T-helper 1 cell treated with Interleukin-12 subunit alpha and Interleukin-12 subunit beta and Interleukin-4 antibody, amounts not matched to agents 30 μg/mL and 1 μg/mL, for 36 hours (primary cell): ENCODE data around the gene EIPR1.

Experiments used
- H3K27ac Mint-ChIP-seq: one replicate; pipeline ENCODE4 v1.8.0; 2021; ENCODE audit warnings: mild to moderate bottlenecking, mixed read lengths
- H3K27me3 Mint-ChIP-seq: one replicate; pipeline ENCODE4 v1.8.0; 2021; ENCODE audit warnings: low read depth, mixed read lengths
- H3K36me3 Mint-ChIP-seq: one replicate; pipeline ENCODE4 v1.8.0; 2021; ENCODE audit warnings: low read depth, mixed read lengths
- H3K4me1 Mint-ChIP-seq: one replicate; pipeline ENCODE4 v1.8.0; 2021; ENCODE audit warnings: low read depth, mixed read lengths
- H3K4me3 Mint-ChIP-seq: one replicate; pipeline ENCODE4 v1.8.0; 2021; ENCODE audit warnings: mild to moderate bottlenecking, moderate library complexity, mixed read lengths
- H3K9me3 Mint-ChIP-seq: one replicate; pipeline ENCODE4 v1.8.0; 2021; ENCODE audit warnings: mixed read lengths

EIPR1 gene

GRCh38 chr2:3377612-3378432, at the start of gene EIPR1:
Gene EIPR1 (minus strand): TSS chr2:3377818. CDS start chr2:3377689, 129 bp downstream.
- Mint-ChIP-seq H3K36me3 (peaks cover 18% of the 10 kb centered on the region), H3K27me3 (no peaks in the 10 kb centered on the region), H3K27ac (peak within 1 kb of the TSS; percentile 98), H3K4me3 (peak within 1 kb of the TSS; percentile 94), H3K4me1 (peaks cover 32% of the 10 kb centered on the region), H3K9me3 (no peaks in the 10 kb centered on the region)

DNA sequence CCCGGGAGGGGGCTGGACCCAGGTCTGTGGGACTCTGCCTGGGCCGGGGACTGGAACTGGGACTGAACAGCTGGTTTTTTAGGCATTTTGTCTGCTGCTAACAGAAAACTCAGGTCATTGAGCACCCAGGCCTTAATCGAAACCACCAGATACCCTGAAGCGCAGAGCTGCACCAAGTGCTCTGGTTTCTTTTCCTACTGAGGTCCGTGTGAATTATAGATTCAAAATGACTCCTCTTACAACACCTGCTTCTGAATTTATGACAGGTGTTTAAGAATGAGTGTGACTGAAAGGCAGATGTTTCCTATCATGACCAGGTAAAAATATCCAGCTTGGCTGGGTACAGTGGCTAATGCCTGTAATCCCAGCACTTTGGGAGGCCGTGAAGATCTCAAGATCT, 49.7 kb upstream of the EIPR1 start:
- H3K27me3 Mint-ChIP-seq, result no peaks in the 10 kb centered on the region
- no peaks in the 10 kb centered on the region for H3K9me3 Mint-ChIP-seq
- H3K4me1 Mint-ChIP-seq, result peaks cover 4% of the 10 kb centered on the region
- peaks cover 45% of the 10 kb centered on the region for H3K36me3 Mint-ChIP-seq
- H3K27ac Mint-ChIP-seq, result no peak overlapping the region
- no peak overlapping the region for H3K4me3 Mint-ChIP-seq

GRCh38 chr2:3426615-3427014, 49.0 kb upstream of the EIPR1 start:
- H3K4me1 Mint-ChIP-seq, result peaks cover 4% of the 10 kb centered on the region
- H3K27me3 Mint-ChIP-seq, result no peaks in the 10 kb centered on the region
- H3K36me3 Mint-ChIP-seq, result peaks cover 42% of the 10 kb centered on the region
- H3K9me3 Mint-ChIP-seq, result no peaks in the 10 kb centered on the region
- H3K27ac Mint-ChIP-seq, result no peak overlapping the region
- H3K4me3 Mint-ChIP-seq, result no peak overlapping the region

DNA sequence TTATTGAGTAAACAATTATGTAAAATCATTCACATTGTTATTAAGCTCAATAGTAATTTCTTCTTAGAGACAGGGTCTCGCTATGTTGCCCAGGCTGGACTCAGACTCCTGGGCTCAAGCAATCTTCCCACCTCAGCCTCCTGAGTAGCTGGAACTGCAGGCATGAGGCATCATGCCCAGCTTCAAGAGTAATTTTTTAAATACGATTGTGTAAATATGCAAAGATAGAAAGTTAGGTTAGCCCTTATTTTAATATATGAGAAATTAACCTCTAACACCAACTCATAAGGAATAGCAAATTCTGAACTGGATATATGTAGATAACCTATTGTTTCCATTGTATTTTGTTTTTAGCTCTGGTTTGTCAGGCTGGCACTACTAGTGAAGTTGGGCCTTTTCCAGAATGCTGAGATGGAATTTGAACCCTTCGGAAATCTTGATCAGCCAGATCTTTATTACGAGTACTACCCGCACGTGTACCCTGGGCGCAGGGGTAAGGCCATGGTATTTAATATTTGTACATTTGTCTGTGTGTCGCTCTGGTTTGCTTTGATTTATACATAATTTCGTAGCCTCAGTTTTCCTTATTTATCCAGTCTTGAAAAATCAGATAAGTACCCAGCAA, 46.7 kb upstream of the EIPR1 start:
- Mint-ChIP-seq H3K4me3 (no peak overlapping the region), H3K27ac (no peak overlapping the region), H3K36me3 (peaks cover 37% of the 10 kb centered on the region), H3K9me3 (no peaks in the 10 kb centered on the region), H3K4me1 (peaks cover 4% of the 10 kb centered on the region), H3K27me3 (no peaks in the 10 kb centered on the region)

DNA sequence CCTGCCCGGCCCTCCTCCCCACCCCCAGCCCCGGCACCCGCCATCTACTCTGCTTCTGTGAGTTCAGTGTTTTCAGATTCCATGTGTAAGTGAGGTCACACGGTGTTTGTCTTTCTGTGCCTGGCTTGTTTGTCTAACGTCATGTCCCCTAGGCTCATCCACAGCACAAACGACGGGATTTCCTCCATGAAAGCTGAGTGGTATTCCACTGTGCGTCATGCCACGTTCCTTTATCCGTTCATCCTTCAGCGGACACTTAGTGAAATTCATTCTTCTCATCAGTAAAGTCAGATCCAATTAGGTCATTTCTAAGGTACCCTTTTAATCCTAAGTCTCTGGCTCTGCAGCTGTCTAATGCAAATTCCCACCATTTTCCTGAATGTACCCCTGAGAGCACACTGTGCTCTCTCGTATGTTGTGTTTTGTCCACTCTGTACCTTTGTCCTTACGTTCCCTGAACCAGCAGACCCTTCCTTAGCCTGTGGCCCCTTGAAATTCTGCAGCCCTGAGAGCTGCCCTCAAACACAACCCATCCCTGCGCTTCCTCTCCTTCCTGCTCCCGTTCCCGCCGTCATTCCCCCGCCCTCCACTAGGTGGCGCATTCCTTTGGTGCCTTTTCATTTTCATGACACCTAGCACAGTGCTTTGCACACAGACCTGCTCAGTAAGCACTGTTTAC, 46.0 kb upstream of the EIPR1 start:
- no peaks in the 10 kb centered on the region for H3K9me3 Mint-ChIP-seq

GRCh38 chr2:3422161-3422779, 44.7 kb upstream of the EIPR1 start:
- Mint-ChIP-seq H3K27me3 (no peaks in the 10 kb centered on the region), H3K36me3 (peaks cover 35% of the 10 kb centered on the region), H3K27ac (no peak overlapping the region), H3K9me3 (no peaks in the 10 kb centered on the region), H3K4me3 (no peak overlapping the region), H3K4me1 (peaks cover 3% of the 10 kb centered on the region)

More for the DNA sequence above, 46.0 kb upstream of the EIPR1 start:
- H3K36me3 Mint-ChIP-seq, result peaks cover 37% of the 10 kb centered on the region
- peak overlapping the region; percentile 5 for H3K27ac Mint-ChIP-seq
- H3K4me1 Mint-ChIP-seq, result peaks cover 3% of the 10 kb centered on the region
- H3K27me3 Mint-ChIP-seq, result no peaks in the 10 kb centered on the region
- H3K4me3 Mint-ChIP-seq, result no peak overlapping the region

DNA sequence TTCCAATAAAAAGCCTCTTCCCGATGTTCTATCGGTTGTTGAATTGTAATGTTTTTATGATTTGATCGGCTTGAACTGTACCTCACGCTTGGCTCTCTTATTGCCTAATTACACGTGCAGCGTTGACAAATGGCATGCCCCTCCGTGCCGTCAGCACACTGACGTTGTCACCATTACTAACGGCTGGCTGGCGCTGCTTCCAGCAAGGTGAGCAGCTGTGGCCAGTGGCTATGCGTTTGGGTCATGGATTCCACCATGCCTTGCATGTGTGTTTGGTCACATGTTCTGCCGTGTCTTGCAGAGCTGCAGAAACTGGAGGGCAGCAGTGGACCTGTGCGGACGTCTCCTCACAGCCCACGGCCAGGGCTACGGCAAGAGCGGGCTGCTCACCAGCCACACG, 44.0 kb upstream of the EIPR1 start:
- Mint-ChIP-seq H3K36me3 (peaks cover 32% of the 10 kb centered on the region), H3K9me3 (no peaks in the 10 kb centered on the region), H3K27me3 (no peaks in the 10 kb centered on the region), H3K4me1 (peaks cover 5% of the 10 kb centered on the region), H3K4me3 (no peak overlapping the region), H3K27ac (no peak overlapping the region)

GRCh38 chr2:3420769-3421397, 43.3 kb upstream of the EIPR1 start:
- Mint-ChIP-seq H3K4me3 (no peak overlapping the region), H3K4me1 (peaks cover 5% of the 10 kb centered on the region), H3K27ac (no peak overlapping the region), H3K36me3 (peaks cover 32% of the 10 kb centered on the region), H3K9me3 (no peaks in the 10 kb centered on the region), H3K27me3 (no peaks in the 10 kb centered on the region)

DNA sequence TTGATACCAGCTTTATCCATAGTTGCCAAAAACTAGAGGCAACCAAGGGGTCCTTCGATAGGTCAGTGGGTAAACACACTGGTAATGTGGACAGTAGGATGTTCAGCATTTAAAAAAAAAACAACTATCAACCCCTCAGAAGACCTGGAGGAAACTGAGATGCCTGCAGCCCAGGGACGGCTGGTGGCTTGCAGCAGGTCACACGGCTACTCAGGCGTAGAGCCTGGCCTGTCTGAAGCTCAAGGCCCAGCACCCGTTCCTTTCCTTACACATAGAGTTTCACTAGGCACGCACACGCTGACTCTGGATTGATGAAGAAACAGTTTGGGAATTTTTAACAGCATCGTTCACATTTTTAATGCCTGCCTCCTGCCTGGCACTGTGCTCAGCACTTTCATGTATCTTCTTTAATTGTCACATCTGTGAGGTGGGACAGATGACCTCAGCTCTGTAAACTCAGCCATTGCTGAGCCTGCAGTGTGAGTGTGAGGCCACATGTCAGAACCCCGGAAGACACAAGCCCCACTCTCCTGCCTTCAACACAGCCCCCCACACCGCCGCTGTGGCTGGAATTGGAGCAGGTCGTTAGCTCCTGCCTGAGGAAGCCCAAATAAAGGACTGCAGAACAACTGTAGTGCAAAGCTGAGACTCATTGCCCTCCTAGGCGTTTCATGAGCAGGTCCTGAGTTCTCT, 42.6 kb upstream of the EIPR1 start:
- Mint-ChIP-seq H3K4me3 (no peak overlapping the region), H3K9me3 (no peaks in the 10 kb centered on the region), H3K4me1 (peaks cover 5% of the 10 kb centered on the region), H3K27me3 (no peaks in the 10 kb centered on the region), H3K27ac (no peak overlapping the region), H3K36me3 (peaks cover 29% of the 10 kb centered on the region)

DNA sequence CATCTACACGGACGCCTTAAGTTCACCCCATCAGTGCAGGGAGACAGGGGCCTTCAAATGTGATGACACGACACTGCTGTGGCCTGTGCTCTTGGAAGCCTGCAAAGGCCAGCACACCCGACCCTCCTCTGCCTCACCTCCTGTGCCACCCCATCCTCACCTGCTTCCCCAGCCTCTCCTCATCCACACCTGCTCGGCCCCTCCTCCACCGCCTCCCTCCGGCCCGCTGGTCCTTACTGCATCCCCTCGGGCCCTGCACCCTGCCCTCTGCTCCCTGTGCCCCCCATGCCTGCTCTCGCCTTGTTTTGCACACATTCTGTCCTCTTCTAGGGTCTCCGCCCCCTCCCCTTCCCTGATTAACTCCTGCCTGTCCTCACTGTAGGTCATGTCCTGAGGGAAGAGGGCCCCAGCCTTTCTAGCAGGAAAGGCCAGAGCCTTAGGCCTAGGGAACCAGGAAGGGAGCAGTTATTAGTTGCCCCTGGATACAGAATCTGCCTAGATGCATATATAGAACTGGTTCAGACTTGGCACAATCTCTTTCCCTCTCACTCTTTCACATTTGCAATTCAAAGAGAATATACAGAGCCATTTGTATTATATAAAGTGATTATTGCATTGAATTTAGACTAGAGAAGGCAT, 41.3 kb upstream of the EIPR1 start:
- H3K27ac Mint-ChIP-seq, result no peak overlapping the region
- peaks cover 3% of the 10 kb centered on the region for H3K4me1 Mint-ChIP-seq
- no peaks in the 10 kb centered on the region for H3K9me3 Mint-ChIP-seq
- H3K4me3 Mint-ChIP-seq, result no peak overlapping the region
- peaks cover 18% of the 10 kb centered on the region for H3K36me3 Mint-ChIP-seq
- no peaks in the 10 kb centered on the region for H3K27me3 Mint-ChIP-seq

DNA sequence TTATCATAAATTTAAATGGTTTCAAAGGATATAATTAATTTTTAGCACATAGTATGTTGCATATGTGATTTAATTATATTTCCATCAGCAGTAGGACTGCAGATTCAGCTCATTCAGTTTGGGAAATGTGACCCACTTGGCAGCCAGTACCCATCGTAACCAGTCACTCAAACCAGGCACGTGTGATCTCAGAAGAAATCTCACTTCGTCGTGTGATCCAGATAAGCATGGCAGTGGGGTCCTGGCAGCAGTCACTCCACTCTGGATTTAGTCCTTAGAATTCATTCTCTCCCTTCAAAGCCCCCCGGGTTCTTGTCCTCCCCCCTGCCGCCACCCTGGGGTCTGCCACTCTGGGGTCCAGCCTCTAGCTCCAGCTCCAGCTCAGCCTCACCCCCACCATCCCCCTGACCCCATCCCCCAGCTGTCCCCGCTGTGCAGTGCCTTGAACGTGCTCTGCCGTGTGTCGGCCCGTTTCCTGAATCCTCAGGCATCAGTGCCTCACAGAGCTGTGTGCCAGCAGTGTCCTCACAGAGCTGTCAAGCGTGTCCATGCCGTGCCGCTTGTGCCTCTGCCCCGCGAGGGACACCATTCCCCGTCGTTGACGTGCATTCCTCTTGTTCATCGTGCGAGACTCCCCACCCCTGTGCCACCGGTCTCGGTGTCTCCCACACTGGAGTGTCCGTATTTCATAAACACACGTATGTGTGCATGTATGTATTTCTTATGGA, 36.7 kb upstream of the EIPR1 start:
- H3K9me3 Mint-ChIP-seq, result no peaks in the 10 kb centered on the region
- H3K4me3 Mint-ChIP-seq, result no peak overlapping the region
- H3K36me3 Mint-ChIP-seq, result peaks cover 5% of the 10 kb centered on the region
- H3K27ac Mint-ChIP-seq, result no peak overlapping the region
- H3K27me3 Mint-ChIP-seq, result no peaks in the 10 kb centered on the region
- peaks cover 2% of the 10 kb centered on the region for H3K4me1 Mint-ChIP-seq

- H3K4me3 Mint-ChIP-seq, result no peak overlapping the region
- no peaks in the 10 kb centered on the region for H3K27me3 Mint-ChIP-seq
- H3K4me1 Mint-ChIP-seq, result peaks cover 2% of the 10 kb centered on the region
- H3K27ac Mint-ChIP-seq, result no peak overlapping the region
- H3K36me3 Mint-ChIP-seq, result peaks cover 5% of the 10 kb centered on the region
- H3K9me3 Mint-ChIP-seq, result no peaks in the 10 kb centered on the region
Observed at GRCh38 chr2:3413697-3414096, 36.1 kb upstream of the EIPR1 start.

- H3K4me3 Mint-ChIP-seq, result no peak overlapping the region
- no peaks in the 10 kb centered on the region for H3K9me3 Mint-ChIP-seq
- H3K27me3 Mint-ChIP-seq, result no peaks in the 10 kb centered on the region
- peaks cover 5% of the 10 kb centered on the region for H3K36me3 Mint-ChIP-seq
- no peaks in the 10 kb centered on the region for H3K4me1 Mint-ChIP-seq
- no peak overlapping the region for H3K27ac Mint-ChIP-seq
Observed at GRCh38 chr2:3411103-3411502, 33.5 kb upstream of the EIPR1 start.
